Type B pancreatic cell (in vitro differentiated cells): ENCODE results near the gene NR5A2. TPM values are rescaled to one million over a fixed set of nuclear protein-coding genes. Genes with fewer than 3 reads are reported as not detected.
A peak's percentile ranks its signal among the peaks of the same experiment; 100 is the strongest.

Source experiments
- DNase-seq: peaks from one replicate; pipeline ENCODE4 v3.0.0; 2021; ENCODE audit warnings: mixed read lengths; ENCODE audit not compliant: unreplicated experiment; ENCODE audit errors: extremely low spot score
- H3K27ac Mint-ChIP-seq: 2 replicates; pipeline ENCODE4 v1.8.0; 2021; ENCODE audit warnings: mild to moderate bottlenecking, mixed read lengths
- H3K27me3 Mint-ChIP-seq: 2 replicates; pipeline ENCODE4 v1.8.0; 2021; ENCODE audit warnings: mixed read lengths
- H3K36me3 Mint-ChIP-seq: 2 replicates; pipeline ENCODE4 v1.8.0; 2021; ENCODE audit warnings: mixed read lengths
- H3K4me1 Mint-ChIP-seq: one replicate; pipeline ENCODE4 v1.8.0; 2021; ENCODE audit warnings: mixed read lengths; ENCODE audit not compliant: unreplicated experiment
- H3K4me3 Mint-ChIP-seq: 2 replicates; pipeline ENCODE4 v1.8.0; 2021; ENCODE audit warnings: mild to moderate bottlenecking, mixed read lengths
- H3K9me3 Mint-ChIP-seq: 2 replicates; pipeline ENCODE4 v1.8.0; 2021; ENCODE audit warnings: mixed read lengths
- CTCF ChIP-seq: fragments of 200-600 bp; sonication (generic); conservative IDR thresholded peaks from 2 replicates; pipeline ENCODE4 v1.5.0; 2021; ENCODE audit warnings: antibody characterized with exemption, mild to moderate bottlenecking
- total RNA-seq: library from RNA; stranded (reverse); gene quantifications from 2 replicates; pipeline ENCODE4 v1.2.1, GENCODE V29; 2021; ENCODE audit warnings: low replicate concordance

Gene NR5A2
- total RNA-seq, 1 donor from 2014 or later, result 3.5 TPM

GRCh38 chr1:200134116-200134515, 106.6 kb downstream of the NR5A2 start:
- TF ChIP-seq CTCF, result no peak
- H3K9me3 Mint-ChIP-seq, result no peaks in the 10 kb centered on the region
- no peak overlapping the region for H3K4me3 Mint-ChIP-seq
- no peak overlapping the region for H3K27ac Mint-ChIP-seq
- no peak for DNase-seq
- H3K27me3 Mint-ChIP-seq, result no peaks in the 10 kb centered on the region
- peaks cover 9% of the 10 kb centered on the region for H3K4me1 Mint-ChIP-seq
- no peaks in the 10 kb centered on the region for H3K36me3 Mint-ChIP-seq

GRCh38 chr1:200136384-200136783, 108.9 kb downstream of the NR5A2 start:
- Mint-ChIP-seq H3K36me3 (no peaks in the 10 kb centered on the region), H3K4me1 (no peaks in the 10 kb centered on the region), H3K9me3 (no peaks in the 10 kb centered on the region), H3K27me3 (no peaks in the 10 kb centered on the region), H3K27ac (no peak overlapping the region), H3K4me3 (no peak overlapping the region)
- no peak for TF ChIP-seq CTCF
- no peak for DNase-seq

GRCh38 chr1:200139661-200140250, 112.2 kb downstream of the NR5A2 start:
- Mint-ChIP-seq H3K4me3 (no peak overlapping the region), H3K27ac (no peak overlapping the region), H3K36me3 (no peaks in the 10 kb centered on the region), H3K27me3 (no peaks in the 10 kb centered on the region), H3K9me3 (no peaks in the 10 kb centered on the region), H3K4me1 (no peaks in the 10 kb centered on the region)
- DNase-seq, result no peak
- TF ChIP-seq CTCF, result peak; percentile 81

- DNase-seq, result no peak
- Mint-ChIP-seq H3K36me3 (no peaks in the 10 kb centered on the region), H3K4me1 (no peaks in the 10 kb centered on the region), H3K27ac (no peak overlapping the region), H3K27me3 (no peaks in the 10 kb centered on the region), H3K4me3 (no peak overlapping the region), H3K9me3 (no peaks in the 10 kb centered on the region)
- TF ChIP-seq CTCF, result no peak
These were observed 115.8 kb downstream of the NR5A2 start for GRCh38 chr1:200143347-200143746.

GRCh38 chr1:200146100-200146499, 118.6 kb downstream of the NR5A2 start:
- Mint-ChIP-seq H3K36me3 (no peaks in the 10 kb centered on the region), H3K9me3 (no peaks in the 10 kb centered on the region), H3K27ac (no peak overlapping the region), H3K4me3 (no peak overlapping the region), H3K4me1 (no peaks in the 10 kb centered on the region), H3K27me3 (no peaks in the 10 kb centered on the region)
- TF ChIP-seq CTCF, result no peak
- no peak for DNase-seq

- no peaks in the 10 kb centered on the region for H3K36me3 Mint-ChIP-seq
- no peak for TF ChIP-seq CTCF
- H3K27me3 Mint-ChIP-seq, result no peaks in the 10 kb centered on the region
- no peak for DNase-seq
- H3K27ac Mint-ChIP-seq, result no peak overlapping the region
- no peak overlapping the region for H3K4me3 Mint-ChIP-seq
- H3K9me3 Mint-ChIP-seq, result no peaks in the 10 kb centered on the region
- H3K4me1 Mint-ChIP-seq, result no peaks in the 10 kb centered on the region
These were observed 119.6 kb downstream of the NR5A2 start for GRCh38 chr1:200147094-200147493.
